CD14-positive monocyte (primary cell): ENCODE results near the gene IL1RAPL1. TPM values are rescaled to one million over a fixed set of nuclear protein-coding genes. Genes with fewer than 3 reads are reported as not detected.

Experiments
- DNase-seq, 3 donors: peaks; one replicate each; pipeline ENCODE4 v3.0.0-alpha.2; 2011 to 2022
- H2AFZ ChIP-seq: 2 replicates; pipeline ENCODE4 v1.6.0; 2012; ENCODE audit warnings: mild to moderate bottlenecking, low read depth, low read length, inconsistent platforms; ENCODE audit not compliant: insufficient read depth, poor library complexity, severe bottlenecking
- H3K27ac ChIP-seq, 2 donors: 1 replicate in 1 of 2; 2 replicates in 1 of 2; pipeline ENCODE4 v1.5.1; 2012 to 2013; ENCODE audit warnings: low read length in 2 of 2, control low read depth in 1 of 2, inconsistent platforms in 1 of 2, low read depth in 1 of 2, mild to moderate bottlenecking in 1 of 2
- H3K27me3 ChIP-seq, 2 donors: one replicate each; pipeline versions ENCODE4 v1.6.0 to v1.6.1; 2011 to 2013; ENCODE audit warnings: low read length in 2 of 2; ENCODE audit not compliant: control insufficient read depth in 2 of 2, insufficient read depth in 2 of 2
- H3K36me3 ChIP-seq, 2 donors: replicated peaks in 1 of 2; 1 replicate in 1 of 2; 2 replicates in 1 of 2; pipeline versions ENCODE4 v1.5.1 to v1.6.1; 2012 to 2013; ENCODE audit warnings: low read length in 2 of 2, control low read depth in 1 of 2, inconsistent platforms in 1 of 2, mild to moderate bottlenecking in 1 of 2; ENCODE audit not compliant: insufficient read depth in 2 of 2, control insufficient read depth in 1 of 2
- H3K4me1 ChIP-seq, 2 donors: 1 replicate in 1 of 2; 2 replicates in 1 of 2; pipeline versions ENCODE4 v1.5.1 to v1.6.1; 2012 to 2013; ENCODE audit warnings: low read length in 2 of 2, control low read depth in 1 of 2, inconsistent platforms in 1 of 2, mild to moderate bottlenecking in 1 of 2, moderate library complexity in 1 of 2; ENCODE audit not compliant: insufficient read depth in 2 of 2, control insufficient read depth in 1 of 2
- H3K4me2 ChIP-seq: replicated peaks from 2 replicates; pipeline ENCODE3; 2012; ENCODE audit warnings: low read length, moderate library complexity, mild to moderate bottlenecking; ENCODE audit not compliant: poor library complexity, severe bottlenecking; ENCODE audit errors: extremely low read depth
- H3K4me3 ChIP-seq, 3 experiments: fragments of 200-600 bp in 1 of 3; sonication (generic) in 1 of 3; replicated peaks in 1 of 3; 1 replicate in 2 of 3; 2 replicates in 1 of 3; pipeline ENCODE4 v1.5.1; 2011 to 2013; ENCODE audit warnings: low read length in 3 of 3, mild to moderate bottlenecking in 3 of 3, control low read depth in 2 of 3, low read depth in 2 of 3, inconsistent platforms in 1 of 3, moderate library complexity in 1 of 3
- H3K79me2 ChIP-seq: 2 replicates; pipeline ENCODE4 v1.6.0; 2012; ENCODE audit warnings: mild to moderate bottlenecking, control low read depth, inconsistent platforms, low read length, moderate library complexity; ENCODE audit not compliant: insufficient read depth
- H3K9ac ChIP-seq: 2 replicates; pipeline ENCODE4 v1.6.0; 2017; ENCODE audit warnings: low read length, mild to moderate bottlenecking; ENCODE audit not compliant: insufficient read depth, poor library complexity, severe bottlenecking
- H3K9me3 ChIP-seq, 2 donors: replicated peaks in 1 of 2; 1 replicate in 1 of 2; 2 replicates in 1 of 2; pipeline versions ENCODE4 v1.5.1 to v1.6.1; 2012 to 2013; ENCODE audit warnings: low read length in 2 of 2, control low read depth in 1 of 2; ENCODE audit not compliant: control insufficient read depth in 1 of 2, insufficient read depth in 1 of 2
- H4K20me1 ChIP-seq: 2 replicates; pipeline ENCODE4 v1.6.0; 2012; ENCODE audit warnings: mild to moderate bottlenecking, low read length, control low read depth, moderate library complexity; ENCODE audit not compliant: insufficient read depth
- H3K27ac Mint-ChIP-seq, 7 donors: one replicate each; pipeline ENCODE4 v1.8.0; 2020; ENCODE audit warnings: mild to moderate bottlenecking in 7 of 7, mixed read lengths in 7 of 7, moderate library complexity in 6 of 7, inconsistent platforms in 2 of 7
- H3K27me3 Mint-ChIP-seq, 3 donors: one replicate each; pipeline ENCODE4 v1.8.0; 2021 to 2022; ENCODE audit warnings: low read depth in 3 of 3, mild to moderate bottlenecking in 3 of 3, mixed read lengths in 3 of 3, moderate library complexity in 3 of 3, inconsistent platforms in 1 of 3
- H3K36me3 Mint-ChIP-seq, 2 donors: one replicate each; pipeline ENCODE4 v1.8.0; 2020; ENCODE audit warnings: mixed read lengths in 2 of 2, inconsistent platforms in 1 of 2, mild to moderate bottlenecking in 1 of 2
- H3K4me1 Mint-ChIP-seq: one replicate; pipeline ENCODE4 v1.8.0; 2020; ENCODE audit warnings: mild to moderate bottlenecking, mixed read lengths
- H3K4me3 Mint-ChIP-seq, 2 donors: one replicate each; pipeline ENCODE4 v1.8.0; 2020; ENCODE audit warnings: mild to moderate bottlenecking in 2 of 2, mixed read lengths in 2 of 2, moderate library complexity in 1 of 2
- H3K9me3 Mint-ChIP-seq, 7 donors: one replicate each; pipeline ENCODE4 v1.8.0; 2020 to 2022; ENCODE audit warnings: mixed read lengths in 7 of 7, mild to moderate bottlenecking in 6 of 7, moderate library complexity in 6 of 7, inconsistent platforms in 2 of 7
- CTCF ChIP-seq: fragments of 200-600 bp; IDR thresholded peaks from one replicate; pipeline ENCODE4 v1.8.0; 2022; ENCODE audit warnings: antibody characterized with exemption, mild to moderate bottlenecking
- WGBS: methylation state at CpG from one replicate; pipeline ENCODE4 v1.1.5; 2013; ENCODE audit warnings: missing lambda C conversion rate; ENCODE audit not compliant: insufficient coverage; 5-methylcytosine and 5-hydroxymethylcytosine counted together
- intact Hi-C, 2 donors: fragments of 100-400 bp; cut with micrococcal nuclease; formaldehyde crosslinking; loops; one replicate each; pipeline versions ENCODE4 v1.15.0 to v1.15.1; 2023
- polyA plus RNA-seq, 3 donors: library from polyadenylated mRNA; depleted of rRNA in 1 of 3; unstranded in 2 of 3; stranded (reverse) in 1 of 3; fragments of 300-500 nt in 2 of 3; fragments of >200 nt in 1 of 3; fragmentation: Illumina TruSeq in 2 of 3; gene quantifications; 1 replicate in 2 of 3; 2 replicates in 1 of 3; pipeline ENCODE4 v1.2.3, GENCODE V29; 2012 to 2021

The IL1RAPL1 gene
- polyA plus RNA-seq, 3 donors = not detected

GRCh38 chrX:28880136-28880535 lies 292.9 kb downstream of the IL1RAPL1 start:
- no peak overlapping the region for H3K9ac ChIP-seq
- H3K36me3 ChIP-seq = no peaks in the 10 kb centered on the region
- H3K4me3 ChIP-seq = no peak overlapping the region
- no peak overlapping the region for H3K27ac Mint-ChIP-seq
- no peaks in the 10 kb centered on the region for H3K79me2 ChIP-seq
- peaks cover 0 to 3% (median 0%) of the 10 kb centered on the region in 7 donors for H3K9me3 Mint-ChIP-seq
- no peak for TF ChIP-seq CTCF
- no peaks in the 10 kb centered on the region for H4K20me1 ChIP-seq
- H2AFZ ChIP-seq = no peak overlapping the region
- H3K4me1 Mint-ChIP-seq = no peaks in the 10 kb centered on the region
- H3K36me3 Mint-ChIP-seq = no peaks in the 10 kb centered on the region
- no peaks in the 10 kb centered on the region for H3K9me3 ChIP-seq
- no peak overlapping the region for H3K4me3 Mint-ChIP-seq
- H3K27me3 ChIP-seq = no peaks in the 10 kb centered on the region
- H3K4me1 ChIP-seq = no peaks in the 10 kb centered on the region
- DNase-seq = no peak
- intact Hi-C loops = no loop called here
- no peaks in the 10 kb centered on the region for H3K27me3 Mint-ChIP-seq
- no peak overlapping the region for H3K27ac ChIP-seq
- no peak overlapping the region for H3K4me2 ChIP-seq

- Histone ChIP-seq H2AFZ (no peak overlapping the region), H3K4me3 (no peak overlapping the region), H3K27me3 (no peaks in the 10 kb centered on the region), H3K36me3 (no peaks in the 10 kb centered on the region), H3K4me1 (no peaks in the 10 kb centered on the region), H4K20me1 (no peaks in the 10 kb centered on the region), H3K79me2 (no peaks in the 10 kb centered on the region), H3K27ac (no peak overlapping the region), H3K9me3 (no peaks in the 10 kb centered on the region), H3K9ac (no peak overlapping the region), H3K4me2 (no peak overlapping the region)
- H3K27ac Mint-ChIP-seq = no peak overlapping the region
- intact Hi-C loops = no loop called here
- no peaks in the 10 kb centered on the region for H3K4me1 Mint-ChIP-seq
- WGBS = no CpG with 5 or more reads among the region's 1 CpG
- H3K9me3 Mint-ChIP-seq = peaks cover 0 to 3% (median 0%) of the 10 kb centered on the region in 7 donors
- no peaks in the 10 kb centered on the region for H3K27me3 Mint-ChIP-seq
- no peak for DNase-seq
- H3K4me3 Mint-ChIP-seq = no peak overlapping the region
- no peaks in the 10 kb centered on the region for H3K36me3 Mint-ChIP-seq
- no peak for TF ChIP-seq CTCF
Measured at GRCh38 chrX:28884823-28885222, 297.6 kb downstream of the IL1RAPL1 start.
